ENCODE results near the gene NFKBIZ.

Gene NFKBIZ

DNA sequence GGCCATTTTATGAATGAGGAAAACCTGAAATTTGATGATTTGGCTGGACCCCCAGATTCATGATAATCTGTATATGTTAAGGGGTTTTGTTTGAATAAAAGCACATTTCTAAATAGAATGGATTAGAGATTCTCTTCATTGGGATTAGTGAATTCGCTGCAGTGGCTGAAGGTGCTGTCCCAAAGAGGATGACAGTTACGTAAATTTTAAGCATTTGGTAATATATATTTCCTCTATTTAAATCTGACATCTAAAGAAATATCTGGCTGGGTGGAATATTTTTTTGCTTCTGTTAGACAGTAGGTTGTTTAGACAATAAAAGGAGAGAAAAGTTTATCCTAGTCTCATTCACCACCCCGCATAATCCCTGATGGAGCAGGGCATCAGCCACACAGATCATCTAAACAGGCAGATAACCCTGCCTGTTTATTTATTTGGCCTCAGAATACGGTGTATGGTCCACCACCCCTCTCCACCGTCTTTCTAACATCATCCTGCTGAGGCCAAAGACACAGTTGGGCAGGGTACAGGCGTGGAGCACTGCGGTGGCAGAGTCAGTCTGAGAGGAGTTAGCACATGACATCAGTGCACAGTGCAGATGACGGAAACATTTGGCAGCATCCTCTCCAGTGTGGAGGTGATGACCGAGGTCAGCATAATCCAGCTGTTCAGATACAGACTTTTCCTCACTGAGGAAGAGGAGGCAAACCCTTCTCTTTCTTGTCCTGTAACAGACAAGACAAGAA, 20.4 kb upstream of the NFKBIZ start:
- Histone ChIP-seq H3K9ac (ENCODE audit: low read length) (peak overlapping the region; percentile 98), H3K36me3 (replicated peaks; ENCODE audit: low read depth, low read length) (peaks cover 33% of the 10 kb centered on the region), H3K27me3 (ENCODE audit: low read depth, low read length) (no peaks in the 10 kb centered on the region), H3K27ac (ENCODE audit: low read length) (peak overlapping the region; percentile 91), H2AFZ (ENCODE audit: low read depth, low read length) (no peak overlapping the region), H3K4me1 (ENCODE audit: low read length) (peaks cover 59% of the 10 kb centered on the region), H3K79me2 (ENCODE audit: low read length) (peaks cover 58% of the 10 kb centered on the region), H4K20me1 (ENCODE audit: insufficient read depth, low read length) (peaks cover 21% of the 10 kb centered on the region), H3K4me2 (ENCODE audit: low read length) (peak overlapping the region; percentile 96), H3K9me3 (ENCODE audit: insufficient read depth, low read length) (no peaks in the 10 kb centered on the region), H3K4me3 (ENCODE audit: low read length) (peak overlapping the region; percentile 89)
- TF ChIP-seq, protein P1, sequence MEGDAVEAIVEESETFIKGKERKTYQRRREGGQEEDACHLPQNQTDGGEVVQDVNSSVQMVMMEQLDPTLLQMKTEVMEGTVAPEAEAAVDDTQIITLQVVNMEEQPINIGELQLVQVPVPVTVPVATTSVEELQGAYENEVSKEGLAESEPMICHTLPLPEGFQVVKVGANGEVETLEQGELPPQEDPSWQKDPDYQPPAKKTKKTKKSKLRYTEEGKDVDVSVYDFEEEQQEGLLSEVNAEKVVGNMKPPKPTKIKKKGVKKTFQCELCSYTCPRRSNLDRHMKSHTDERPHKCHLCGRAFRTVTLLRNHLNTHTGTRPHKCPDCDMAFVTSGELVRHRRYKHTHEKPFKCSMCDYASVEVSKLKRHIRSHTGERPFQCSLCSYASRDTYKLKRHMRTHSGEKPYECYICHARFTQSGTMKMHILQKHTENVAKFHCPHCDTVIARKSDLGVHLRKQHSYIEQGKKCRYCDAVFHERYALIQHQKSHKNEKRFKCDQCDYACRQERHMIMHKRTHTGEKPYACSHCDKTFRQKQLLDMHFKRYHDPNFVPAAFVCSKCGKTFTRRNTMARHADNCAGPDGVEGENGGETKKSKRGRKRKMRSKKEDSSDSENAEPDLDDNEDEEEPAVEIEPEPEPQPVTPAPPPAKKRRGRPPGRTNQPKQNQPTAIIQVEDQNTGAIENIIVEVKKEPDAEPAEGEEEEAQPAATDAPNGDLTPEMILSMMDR (IDR thresholded peaks at IDR 0.05; ENCODE audit: low read depth, low read length), result no peak
- TF ChIP-seq EZH2phosphoT487 (IDR thresholded peaks at IDR 0.05; ENCODE audit: low read depth), result no peak

DNA sequence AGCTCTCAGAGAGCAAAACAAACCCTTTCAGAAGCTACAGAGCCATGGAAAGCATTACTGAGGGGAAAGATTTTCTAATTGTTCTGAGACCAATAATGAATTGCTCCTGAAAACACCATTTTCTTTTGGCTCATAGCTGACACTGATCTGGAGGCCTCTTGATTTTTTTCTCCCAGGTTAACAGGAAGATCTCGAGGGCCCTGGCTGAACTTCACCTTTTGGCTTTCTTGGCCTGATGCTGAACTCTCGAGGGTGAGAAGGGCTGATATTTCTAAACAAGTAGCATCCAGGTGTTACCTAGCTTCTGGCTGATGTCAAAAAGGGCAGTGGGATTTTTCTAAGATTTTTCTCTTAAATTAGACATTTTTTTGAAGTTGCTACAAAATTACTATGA, 19.9 kb upstream of the NFKBIZ start:
- Histone ChIP-seq H3K4me3 (ENCODE audit: low read length) (peak overlapping the region; percentile 89), H2AFZ (ENCODE audit: low read depth, low read length) (no peak overlapping the region), H3K27ac (ENCODE audit: low read length) (peak overlapping the region; percentile 91), H3K4me2 (ENCODE audit: low read length) (peak overlapping the region; percentile 96), H3K4me1 (ENCODE audit: low read length) (peaks cover 63% of the 10 kb centered on the region), H4K20me1 (ENCODE audit: insufficient read depth, low read length) (peaks cover 23% of the 10 kb centered on the region), H3K79me2 (ENCODE audit: low read length) (peaks cover 64% of the 10 kb centered on the region), H3K36me3 (replicated peaks; ENCODE audit: low read depth, low read length) (peaks cover 33% of the 10 kb centered on the region), H3K9ac (ENCODE audit: low read length) (peak overlapping the region; percentile 98), H3K9me3 (ENCODE audit: insufficient read depth, low read length) (no peaks in the 10 kb centered on the region), H3K27me3 (ENCODE audit: low read depth, low read length) (no peaks in the 10 kb centered on the region)
- no peak for TF ChIP-seq EZH2phosphoT487 (IDR thresholded peaks at IDR 0.05; ENCODE audit: low read depth)
- TF ChIP-seq, protein P1 (IDR thresholded peaks at IDR 0.05; ENCODE audit: low read depth, low read length), result no peak

DNA sequence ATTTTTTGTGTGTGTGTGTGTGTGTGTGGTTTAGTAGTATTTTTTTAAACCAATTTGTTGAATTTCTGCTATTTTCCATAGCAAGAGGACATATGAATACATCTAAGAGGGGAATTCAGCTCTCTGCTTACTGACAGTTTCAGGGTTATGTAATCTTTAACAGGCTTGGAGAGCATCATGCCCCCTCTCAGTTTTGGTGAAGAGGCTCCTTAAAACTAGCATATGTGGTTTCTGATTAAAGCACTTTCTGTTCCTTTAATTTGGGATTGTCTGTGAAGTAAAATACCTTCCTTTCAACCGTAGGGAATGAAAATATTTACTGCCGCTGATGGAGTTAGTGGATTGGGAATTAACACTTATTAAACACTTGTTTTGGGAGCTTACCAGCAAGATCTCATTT, 19.4 kb upstream of the NFKBIZ start:
- TF ChIP-seq EZH2phosphoT487 (IDR thresholded peaks at IDR 0.05; ENCODE audit: low read depth), result no peak
- TF ChIP-seq, protein P1 (IDR thresholded peaks at IDR 0.05; ENCODE audit: low read depth, low read length), result no peak
- H3K27ac ChIP-seq (ENCODE audit: low read length), result peak overlapping the region; percentile 91
- no peak overlapping the region for H2AFZ ChIP-seq (ENCODE audit: low read depth, low read length)
- H3K27me3 ChIP-seq (ENCODE audit: low read depth, low read length), result no peaks in the 10 kb centered on the region
- H3K79me2 ChIP-seq (ENCODE audit: low read length), result peaks cover 68% of the 10 kb centered on the region
- peaks cover 27% of the 10 kb centered on the region for H4K20me1 ChIP-seq (ENCODE audit: insufficient read depth, low read length)
- peak overlapping the region; percentile 89 for H3K4me3 ChIP-seq (ENCODE audit: low read length)
- peaks cover 66% of the 10 kb centered on the region for H3K4me1 ChIP-seq (ENCODE audit: low read length)
- H3K9me3 ChIP-seq (ENCODE audit: insufficient read depth, low read length), result no peaks in the 10 kb centered on the region
- peak overlapping the region; percentile 96 for H3K4me2 ChIP-seq (ENCODE audit: low read length)
- peak overlapping the region; percentile 98 for H3K9ac ChIP-seq (ENCODE audit: low read length)
- peaks cover 36% of the 10 kb centered on the region for H3K36me3 ChIP-seq (replicated peaks; ENCODE audit: low read depth, low read length)

DNA sequence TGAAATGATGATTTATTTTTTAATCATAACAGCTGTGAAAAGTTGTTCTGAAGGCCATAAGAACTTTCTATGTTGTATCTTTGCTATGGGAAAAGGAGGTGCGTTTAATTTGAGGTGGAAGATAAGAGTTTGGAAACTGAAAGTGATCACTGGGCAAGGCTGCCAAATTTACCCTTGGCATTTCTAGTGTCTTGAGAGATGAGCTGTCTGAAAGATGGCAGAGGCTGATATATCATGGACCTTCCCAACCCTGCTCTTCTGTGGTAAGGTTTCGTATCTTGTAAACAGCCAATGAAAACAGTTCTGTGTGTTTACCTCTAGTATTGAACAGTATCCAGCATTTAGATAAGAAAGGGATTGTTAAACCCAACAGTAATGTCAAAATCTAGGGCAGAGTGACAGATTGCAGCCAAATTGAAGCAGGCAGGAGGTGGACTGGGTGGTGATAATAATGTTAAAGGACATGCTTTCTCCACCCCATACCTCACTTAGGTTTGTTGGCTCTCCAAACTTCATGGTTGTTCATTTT, 15.8 kb upstream of the NFKBIZ start:
- Histone ChIP-seq H3K4me2 (ENCODE audit: low read length) (no peak overlapping the region; the same call in 1 of the 2 replicates), H3K27ac (ENCODE audit: low read length) (no peak overlapping the region), H3K36me3 (replicated peaks; ENCODE audit: low read depth, low read length) (peaks cover 58% of the 10 kb centered on the region), H3K4me3 (ENCODE audit: low read length) (no peak overlapping the region), H3K4me1 (ENCODE audit: low read length) (peaks cover 82% of the 10 kb centered on the region), H3K9me3 (ENCODE audit: insufficient read depth, low read length) (no peaks in the 10 kb centered on the region), H4K20me1 (ENCODE audit: insufficient read depth, low read length) (peaks cover 60% of the 10 kb centered on the region), H3K9ac (ENCODE audit: low read length) (no peak overlapping the region), H3K27me3 (ENCODE audit: low read depth, low read length) (no peaks in the 10 kb centered on the region), H3K79me2 (ENCODE audit: low read length) (peaks cover 100% of the 10 kb centered on the region), H2AFZ (ENCODE audit: low read depth, low read length) (no peak overlapping the region)
- TF ChIP-seq, protein P1 (IDR thresholded peaks at IDR 0.05; ENCODE audit: low read depth, low read length), result no peak
- TF ChIP-seq EZH2phosphoT487 (IDR thresholded peaks at IDR 0.05; ENCODE audit: low read depth), result no peak
